GDM1 (cell line): ENCODE measurements around the gene CRTC1.

Experiments used
- DNase-seq: peaks from one replicate; lab custom pipeline; 2025; lab: John Stamatoyannopoulos, UW

The CRTC1 gene

GRCh38 chr19:18700501-18701249, 17.2 kb downstream of the CRTC1 start:
- DNase-seq: no peak

GRCh38 chr19:18701250-18701608, 17.7 kb downstream of the CRTC1 start:
- no peak for DNase-seq

GRCh38 chr19:18704054-18704453, 20.6 kb downstream of the CRTC1 start:
- DNase-seq: no peak

GRCh38 chr19:18704971-18705370, 21.5 kb downstream of the CRTC1 start:
- no peak for DNase-seq

- DNase-seq: no peak
These were observed 25.2 kb downstream of the CRTC1 start for GRCh38 chr19:18708452-18709231.

- DNase-seq: no peak
These were observed 26.1 kb downstream of the CRTC1 start for GRCh38 chr19:18709546-18709945.

- DNase-seq: no peak
These were observed 26.7 kb downstream of the CRTC1 start for GRCh38 chr19:18710186-18710585.

GRCh38 chr19:18710996-18711751, 27.7 kb downstream of the CRTC1 start:
- no peak for DNase-seq

- DNase-seq: no peak
These were observed 28.4 kb downstream of the CRTC1 start for GRCh38 chr19:18711893-18712292.

- DNase-seq: no peak
These were observed 29.5 kb downstream of the CRTC1 start for GRCh38 chr19:18712981-18713380.

GRCh38 chr19:18713550-18714117, 30.2 kb downstream of the CRTC1 start:
- no peak for DNase-seq

- no peak for DNase-seq
These were observed 31.9 kb downstream of the CRTC1 start for GRCh38 chr19:18715416-18715815.

- DNase-seq: no peak
These were observed 33.4 kb downstream of the CRTC1 start for GRCh38 chr19:18716857-18717256.

GRCh38 chr19:18717601-18718000, 34.1 kb downstream of the CRTC1 start:
- DNase-seq: no peak

GRCh38 chr19:18718015-18718526, 34.6 kb downstream of the CRTC1 start:
- DNase-seq: no peak

GRCh38 chr19:18718846-18719458, 35.5 kb downstream of the CRTC1 start:
- DNase-seq: no peak

GRCh38 chr19:18719541-18719940, 36.1 kb downstream of the CRTC1 start:
- DNase-seq: no peak

- no peak for DNase-seq
These were observed 40.4 kb downstream of the CRTC1 start for GRCh38 chr19:18723871-18724377.

- no peak for DNase-seq
These were observed 42.6 kb downstream of the CRTC1 start for GRCh38 chr19:18725841-18726770.

GRCh38 chr19:18726846-18727245, 43.4 kb downstream of the CRTC1 start:
- no peak for DNase-seq
